HFFc6 (cell line): ENCODE measurements around the gene FARSB. TPM values are rescaled to one million over a fixed set of nuclear protein-coding genes. Genes with fewer than 3 reads are reported as not detected.

Experiments
- DNase-seq: peaks from one replicate; pipeline ENCODE4 v3.0.0-alpha.2; 2018
- H3K27ac Mint-ChIP-seq: 2 replicates; pipeline ENCODE4 v1.8.0; 2020; ENCODE audit warnings: mild to moderate bottlenecking, mixed read lengths
- H3K27me3 Mint-ChIP-seq: 2 replicates; pipeline ENCODE4 v1.8.0; 2021; ENCODE audit warnings: mild to moderate bottlenecking, moderate library complexity, mixed read lengths; ENCODE audit not compliant: insufficient read depth
- H3K36me3 Mint-ChIP-seq: 2 replicates; pipeline ENCODE4 v1.8.0; 2021; ENCODE audit warnings: low read depth, mixed read lengths
- H3K4me1 Mint-ChIP-seq: 2 replicates; pipeline ENCODE4 v1.8.0; 2020; ENCODE audit warnings: low read depth, mixed read lengths
- H3K4me3 Mint-ChIP-seq: 2 replicates; pipeline ENCODE4 v1.8.0; 2020; ENCODE audit warnings: mild to moderate bottlenecking, moderate library complexity, mixed read lengths
- H3K9me3 Mint-ChIP-seq: 2 replicates; pipeline ENCODE4 v1.8.0; 2020; ENCODE audit warnings: mild to moderate bottlenecking, mixed read lengths
- CTCF ChIP-seq: fragments of 200-600 bp; sonication (generic); IDR thresholded peaks from 2 replicates; pipeline ENCODE4 v1.5.0; 2021; ENCODE audit warnings: antibody characterized with exemption, mild to moderate bottlenecking
- total RNA-seq, 6 experiments: library from RNA; stranded (reverse); fragmentation: NEBNext Ultra II Directional; extraction: Animal tissue kit (Norgen Biotek cat#: 25700); gene quantifications; 2 replicates in 1 of 6; 3 replicates in 5 of 6; pipeline ENCODE4 v1.2.3, GENCODE V29; 2021

The FARSB gene
- total RNA-seq, 6 experiments from 2014 or later = 42.5 to 55.9 (median 51.9) TPM

DNA sequence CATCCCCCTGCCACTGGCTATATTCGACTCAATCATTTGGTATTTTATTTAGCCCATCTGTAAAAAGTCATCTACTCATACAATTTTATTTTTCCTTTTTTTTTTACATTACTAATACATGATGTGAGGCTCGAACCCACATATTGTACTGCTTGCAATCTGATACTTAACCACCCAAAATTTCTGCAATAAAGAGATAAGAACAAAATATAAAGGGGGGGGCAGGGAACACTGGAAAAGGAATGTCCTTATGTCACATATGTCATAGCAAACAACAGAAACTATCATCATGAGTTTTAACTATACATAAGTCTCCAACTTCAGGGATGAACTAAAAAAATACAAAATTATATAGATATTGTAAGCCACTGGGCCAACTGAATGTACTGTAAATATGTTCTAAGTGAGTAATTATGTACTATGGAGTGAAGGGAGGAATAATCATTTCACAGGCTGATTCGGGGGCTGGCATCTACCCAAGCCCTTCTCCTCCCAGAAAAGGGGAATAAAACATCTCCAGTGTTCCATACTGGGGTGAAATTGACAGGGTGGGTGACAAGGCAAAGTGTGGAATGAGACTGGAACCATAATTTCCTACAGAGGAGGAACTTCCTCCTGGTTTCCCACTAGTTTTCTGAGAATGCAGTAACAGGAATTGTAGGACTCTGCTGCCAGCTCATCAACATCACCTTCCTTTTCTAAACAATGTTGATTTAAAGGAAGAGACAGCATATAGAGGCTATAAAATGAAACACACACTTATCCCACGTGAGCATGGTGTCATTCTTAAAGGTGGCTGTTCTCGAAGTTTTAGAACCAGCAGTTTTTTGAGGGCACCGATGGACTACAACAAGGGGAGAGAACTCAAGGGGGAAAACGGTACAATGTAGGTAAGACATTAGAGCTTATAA is 79.5 kb downstream of the FARSB start:
- Mint-ChIP-seq H3K9me3 (no peaks in the 10 kb centered on the region), H3K27me3 (no peaks in the 10 kb centered on the region), H3K4me1 (peaks cover 68% of the 10 kb centered on the region), H3K36me3 (peaks cover 15% of the 10 kb centered on the region), H3K27ac (peak overlapping the region; percentile 73), H3K4me3 (no peak overlapping the region)
- TF ChIP-seq CTCF = no peak
- DNase-seq = peak; percentile 5

- peaks cover 76% of the 10 kb centered on the region for H3K4me1 Mint-ChIP-seq
- peaks cover 22% of the 10 kb centered on the region for H3K36me3 Mint-ChIP-seq
- H3K4me3 Mint-ChIP-seq = no peak overlapping the region
- no peak for DNase-seq
- no peak overlapping the region for H3K27ac Mint-ChIP-seq
- no peaks in the 10 kb centered on the region for H3K27me3 Mint-ChIP-seq
- H3K9me3 Mint-ChIP-seq = no peaks in the 10 kb centered on the region
- no peak for TF ChIP-seq CTCF
Observed at GRCh38 chr2:222575618-222576017, 80.3 kb downstream of the FARSB start.

DNA sequence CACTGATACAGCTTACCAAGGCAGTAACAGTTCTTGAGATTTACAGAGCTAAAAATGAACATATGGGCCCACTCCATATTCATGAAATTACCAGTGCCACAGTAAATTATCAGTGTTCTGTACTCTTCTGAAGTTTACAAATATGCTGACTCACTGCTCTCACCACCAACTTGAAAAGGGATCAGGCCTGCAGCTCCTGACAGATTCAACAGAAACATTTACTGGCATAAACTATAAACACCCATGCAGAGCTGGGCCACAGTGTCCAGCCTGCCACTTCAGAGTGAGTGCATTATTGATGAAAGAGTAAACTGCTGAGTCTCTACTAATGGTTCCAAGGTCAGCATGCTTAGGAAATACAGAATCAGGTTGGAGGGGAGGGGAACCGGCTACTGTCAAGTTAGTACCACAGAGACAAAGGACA is 83.1 kb downstream of the FARSB start:
- no peak overlapping the region for H3K4me3 Mint-ChIP-seq
- no peaks in the 10 kb centered on the region for H3K27me3 Mint-ChIP-seq
- H3K9me3 Mint-ChIP-seq = no peaks in the 10 kb centered on the region
- TF ChIP-seq CTCF = no peak
- H3K4me1 Mint-ChIP-seq = peaks cover 78% of the 10 kb centered on the region
- peak; percentile 52 for DNase-seq
- peaks cover 22% of the 10 kb centered on the region for H3K36me3 Mint-ChIP-seq
- peak overlapping the region; percentile 77 for H3K27ac Mint-ChIP-seq

DNA sequence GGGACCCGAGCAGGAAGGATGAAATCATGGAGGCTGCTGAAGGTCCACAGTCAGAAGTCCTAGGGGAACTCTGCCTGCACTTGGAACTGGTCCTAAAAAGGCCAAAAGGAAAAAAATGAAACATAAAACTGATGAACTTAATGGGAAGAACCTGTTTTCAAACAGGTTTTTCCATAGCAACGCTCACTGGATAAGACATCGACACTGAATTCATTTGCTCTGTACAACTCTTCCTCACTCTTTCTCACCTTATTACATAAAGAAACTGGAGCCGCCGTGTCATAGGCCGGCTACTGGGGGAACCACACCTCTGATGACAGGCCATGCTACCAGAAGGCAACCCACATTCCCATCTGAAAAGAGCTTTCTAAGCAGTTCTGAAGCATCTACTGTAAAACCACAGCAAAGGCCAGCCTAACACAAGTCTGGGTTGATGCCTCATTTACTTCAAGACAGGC is 83.6 kb downstream of the FARSB start:
- Mint-ChIP-seq H3K27ac (peak overlapping the region; percentile 77), H3K9me3 (no peaks in the 10 kb centered on the region), H3K36me3 (peaks cover 22% of the 10 kb centered on the region), H3K27me3 (no peaks in the 10 kb centered on the region), H3K4me1 (peaks cover 74% of the 10 kb centered on the region), H3K4me3 (no peak overlapping the region)
- no peak for TF ChIP-seq CTCF
- DNase-seq = no peak

DNA sequence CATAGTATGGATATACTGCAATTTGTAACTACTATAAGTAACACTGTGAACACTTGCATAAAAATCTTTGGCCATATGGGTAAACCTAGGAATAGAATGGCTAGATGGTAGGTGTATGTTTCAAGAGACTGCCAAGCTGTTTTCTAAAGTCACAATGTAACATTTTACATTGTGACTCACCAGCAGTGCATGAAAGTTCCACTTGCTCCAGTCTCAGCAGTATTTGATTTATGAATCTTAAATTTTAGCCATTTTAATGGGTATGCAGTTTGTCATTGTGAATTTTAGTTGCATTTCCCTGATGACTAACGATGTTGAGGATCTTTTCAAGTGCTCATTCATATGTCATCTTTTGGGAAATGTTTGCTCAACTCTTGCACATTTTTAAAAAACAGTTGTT is 86.1 kb downstream of the FARSB start:
- peak; percentile 65 for DNase-seq
- no peak overlapping the region; the same call in 1 of the 2 replicates for H3K4me3 Mint-ChIP-seq
- no peak for TF ChIP-seq CTCF
- no peaks in the 10 kb centered on the region for H3K27me3 Mint-ChIP-seq
- H3K27ac Mint-ChIP-seq = peak overlapping the region; percentile 17; the same call in 1 of the 2 replicates
- H3K9me3 Mint-ChIP-seq = no peaks in the 10 kb centered on the region
- peaks cover 30% of the 10 kb centered on the region for H3K36me3 Mint-ChIP-seq
- peaks cover 60% of the 10 kb centered on the region for H3K4me1 Mint-ChIP-seq
